CD1c-positive myeloid dendritic cell (primary cell): ENCODE data around the gene NTF3.

ENCODE experiments used
- DNase-seq: peaks from one replicate; pipeline ENCODE4 v3.0.0-alpha.2; 2016; ENCODE audit errors: extremely low spot score

NTF3 gene

GRCh38 chr12:5430641-5431603 is 986 bp upstream of the NTF3 start:
- DNase-seq = no peak

GRCh38 chr12:5433081-5433844 is 1.4 kb downstream of the NTF3 start:
- DNase-seq = no peak

- no peak for DNase-seq
Observed at GRCh38 chr12:5433845-5434646, 2.1 kb downstream of the NTF3 start.

- no peak for DNase-seq
Observed at GRCh38 chr12:5434647-5435560, 3.0 kb downstream of the NTF3 start.

- no peak for DNase-seq
Observed at GRCh38 chr12:5437182-5437583, 5.3 kb downstream of the NTF3 start.

- no peak for DNase-seq
Observed at GRCh38 chr12:5437589-5437988, 5.7 kb downstream of the NTF3 start.

GRCh38 chr12:5438671-5439200 is 6.8 kb downstream of the NTF3 start:
- no peak for DNase-seq

GRCh38 chr12:5439371-5439771 is 7.5 kb downstream of the NTF3 start:
- DNase-seq = no peak

GRCh38 chr12:5439788-5440300 is 7.9 kb downstream of the NTF3 start:
- DNase-seq = no peak

GRCh38 chr12:5440978-5441377 is 9.1 kb downstream of the NTF3 start:
- peak; percentile 54 for DNase-seq

GRCh38 chr12:5441497-5442236 is 9.8 kb downstream of the NTF3 start:
- no peak for DNase-seq

GRCh38 chr12:5442251-5443006 is 10.5 kb downstream of the NTF3 start:
- DNase-seq = peak; percentile 28

- DNase-seq = no peak
Observed at GRCh38 chr12:5444520-5444919, 12.6 kb downstream of the NTF3 start.

GRCh38 chr12:5447320-5447719 is 15.4 kb downstream of the NTF3 start:
- DNase-seq = peak; percentile 20

GRCh38 chr12:5451251-5451650 is 19.3 kb downstream of the NTF3 start:
- DNase-seq = no peak

GRCh38 chr12:5452569-5452968 is 20.7 kb downstream of the NTF3 start:
- no peak for DNase-seq

- DNase-seq = no peak
Observed at GRCh38 chr12:5453466-5453865, 21.6 kb downstream of the NTF3 start.

- DNase-seq = no peak
Observed at GRCh38 chr12:5455045-5455444, 23.1 kb downstream of the NTF3 start.

- no peak for DNase-seq
Observed at GRCh38 chr12:5456030-5456429, 24.1 kb downstream of the NTF3 start.
